H1 (cell line): Measurements from ENCODE around the gene NAV3. TPM values are rescaled to one million over a fixed set of nuclear protein-coding genes. Genes with fewer than 3 reads are reported as not detected.

Experiments used
- CTCF ChIA-PET: fragments of 300-600 bp; sonication (Branson Sonifier 250); formaldehyde crosslinking; loops from one replicate; lab custom pipeline; 2021; ENCODE audit not compliant: partially characterized antibody; lab: Charles Lee
- POLR2A ChIA-PET: fragments of 300-600 bp; sonication (Branson Sonifier 250); formaldehyde crosslinking; loops from one replicate; lab custom pipeline; 2021; ENCODE audit warnings: inconsistent platforms; ENCODE audit not compliant: partially characterized antibody; lab: Charles Lee
- DNase-seq, 2 experiments: peaks; one replicate each; pipeline versions ENCODE4 v3.0.0 to v3.0.0-alpha.2; 2010 to 2022; ENCODE audit warnings: low spot score in 2 of 2, low read depth in 1 of 2, mixed read lengths in 1 of 2
- FAIRE-seq: peaks from 2 replicates; lab custom pipeline; 2011; peaks lifted over from hg19 to GRCh38; lab: Jason Lieb, UNC
- H2AFZ ChIP-seq: 2 replicates; pipeline ENCODE4 v1.8.1; 2012; ENCODE audit warnings: low read length, inconsistent platforms
- H2AK5ac ChIP-seq: 2 replicates; pipeline ENCODE4 v1.6.1; 2013; ENCODE audit warnings: low read depth, low read length
- H2BK120ac ChIP-seq: replicated peaks from 2 replicates; pipeline ENCODE3; 2013; ENCODE audit warnings: low read depth, low read length, inconsistent platforms
- H2BK12ac ChIP-seq: 2 replicates; pipeline ENCODE4 v1.6.1; 2013; ENCODE audit warnings: low read depth, low read length
- H2BK15ac ChIP-seq: 2 replicates; pipeline ENCODE4 v1.6.1; 2013; ENCODE audit warnings: low read length
- H2BK20ac ChIP-seq: 2 replicates; pipeline ENCODE4 v1.6.1; 2013; ENCODE audit warnings: low read length
- H2BK5ac ChIP-seq: 2 replicates; pipeline ENCODE4 v1.6.1; 2013; ENCODE audit warnings: low read depth, low read length
- H3K14ac ChIP-seq: 2 replicates; pipeline ENCODE4 v1.6.1; 2013; ENCODE audit warnings: inconsistent platforms; ENCODE audit not compliant: insufficient read length
- H3K18ac ChIP-seq: 2 replicates; pipeline ENCODE4 v1.6.1; 2013; ENCODE audit warnings: low read length; ENCODE audit errors: extremely low read depth
- H3K23ac ChIP-seq: 2 replicates; pipeline ENCODE4 v1.6.1; 2013; ENCODE audit warnings: inconsistent platforms; ENCODE audit not compliant: insufficient read length
- H3K23me2 ChIP-seq: 2 replicates; pipeline ENCODE4 v1.6.1; 2013; ENCODE audit warnings: low read depth, low read length
- H3K27ac ChIP-seq: 2 replicates; pipeline ENCODE4 v1.6.1; 2011; ENCODE audit warnings: low read depth, low read length, inconsistent platforms
- H3K27me3 ChIP-seq, 4 experiments: replicated peaks in 1 of 4; 1 replicate in 1 of 4; 2 replicates in 3 of 4; pipeline versions ENCODE4 v1.6.1 to v1.8.1; 2011 to 2013; ENCODE audit warnings: low read length in 3 of 4, mild to moderate bottlenecking in 3 of 4, inconsistent platforms in 2 of 4, mixed read lengths in 2 of 4, moderate library complexity in 1 of 4; ENCODE audit not compliant: control insufficient read depth in 3 of 4, insufficient read depth in 3 of 4; ENCODE audit errors: extremely low read depth in 1 of 4
- H3K36me3 ChIP-seq, 4 experiments: 2 replicates each; pipeline versions ENCODE4 v1.6.1 to v1.8.1; 2011 to 2013; ENCODE audit warnings: mild to moderate bottlenecking in 4 of 4, low read length in 3 of 4, moderate library complexity in 2 of 4, control low read depth in 1 of 4, inconsistent platforms in 1 of 4; ENCODE audit not compliant: insufficient read depth in 4 of 4, control insufficient read depth in 2 of 4
- H3K4ac ChIP-seq: replicated peaks from 2 replicates; pipeline ENCODE3; 2013; ENCODE audit warnings: low read length, low read depth, mixed read lengths, inconsistent platforms; ENCODE audit not compliant: insufficient read length
- H3K4me1 ChIP-seq, 4 experiments: replicated peaks in 1 of 4; 1 replicate in 1 of 4; 2 replicates in 3 of 4; pipeline versions ENCODE4 v1.6.1 to v1.8.1; 2011 to 2013; ENCODE audit warnings: low read length in 3 of 4, inconsistent platforms in 2 of 4, mixed read lengths in 1 of 4; ENCODE audit not compliant: insufficient read depth in 4 of 4, control insufficient read depth in 3 of 4
- H3K4me2 ChIP-seq, 2 experiments: 2 replicates each; pipeline versions ENCODE4 v1.6.1 to v1.8.1; 2011 to 2013; ENCODE audit warnings: low read depth in 2 of 2, low read length in 2 of 2, control low read depth in 1 of 2, inconsistent platforms in 1 of 2, mild to moderate bottlenecking in 1 of 2; ENCODE audit not compliant: insufficient read depth in 1 of 2
- H3K4me3 ChIP-seq, 4 experiments: fragments of 200-600, 300-600 bp in 1 of 4; sonication (generic), shearing (Covaris generic), sonication (Bioruptor Twin) in 1 of 4; 2 replicates each; pipeline versions ENCODE4 v1.5.1 to v1.8.1; 2011 to 2016; ENCODE audit warnings: low read length in 4 of 4, low read depth in 3 of 4, control low read depth in 2 of 4, inconsistent platforms in 2 of 4, mild to moderate bottlenecking in 2 of 4, mixed read lengths in 1 of 4, moderate library complexity in 1 of 4; ENCODE audit not compliant: insufficient read depth in 2 of 4; ENCODE audit errors: extremely low read depth in 1 of 4
- H3K56ac ChIP-seq: replicated peaks from 2 replicates; pipeline ENCODE3; 2013; ENCODE audit warnings: low read depth, mild to moderate bottlenecking, mixed read lengths, low read length, inconsistent platforms; ENCODE audit not compliant: insufficient read length
- H3K79me1 ChIP-seq: 2 replicates; pipeline ENCODE4 v1.6.1; 2013; ENCODE audit warnings: low read depth, low read length, control low read depth
- H3K79me2 ChIP-seq, 2 experiments: 2 replicates each; pipeline versions ENCODE4 v1.6.1 to v1.8.1; 2012 to 2013; ENCODE audit warnings: low read length in 2 of 2, mild to moderate bottlenecking in 2 of 2, inconsistent platforms in 1 of 2; ENCODE audit not compliant: insufficient read depth in 2 of 2, control insufficient read depth in 1 of 2
- H3K9ac ChIP-seq, 4 experiments: replicated peaks in 1 of 4; 1 replicate in 1 of 4; 2 replicates in 3 of 4; pipeline versions ENCODE4 v1.6.1 to v1.8.1; 2011 to 2013; ENCODE audit warnings: low read depth in 3 of 4, low read length in 3 of 4, control low read depth in 2 of 4, mild to moderate bottlenecking in 2 of 4, moderate library complexity in 2 of 4, inconsistent platforms in 1 of 4; ENCODE audit errors: extremely low read depth in 1 of 4
- H3K9me3 ChIP-seq, 2 experiments: 2 replicates each; pipeline versions ENCODE4 v1.6.1 to v1.8.1; 2012 to 2013; ENCODE audit warnings: mild to moderate bottlenecking in 2 of 2, moderate library complexity in 2 of 2, control low read depth in 1 of 2, inconsistent platforms in 1 of 2, low read depth in 1 of 2, low read length in 1 of 2, mixed read lengths in 1 of 2; ENCODE audit not compliant: insufficient read depth in 2 of 2
- H4K20me1 ChIP-seq, 2 experiments: replicated peaks in 1 of 2; 2 replicates each; pipeline versions ENCODE3 to v1.8.1; 2011 to 2013; ENCODE audit warnings: inconsistent platforms in 2 of 2, low read length in 2 of 2, mild to moderate bottlenecking in 1 of 2; ENCODE audit not compliant: insufficient read depth in 2 of 2, control insufficient read depth in 1 of 2
- H4K5ac ChIP-seq: 2 replicates; pipeline ENCODE4 v1.6.1; 2013; ENCODE audit warnings: low read length, low read depth, mixed read lengths, inconsistent platforms; ENCODE audit not compliant: insufficient read length
- H4K8ac ChIP-seq: 2 replicates; pipeline ENCODE4 v1.8.0; 2013; ENCODE audit warnings: mild to moderate bottlenecking, moderate library complexity, low read length, inconsistent platforms; ENCODE audit not compliant: insufficient read depth; ENCODE audit errors: extremely low read depth
- H4K91ac ChIP-seq: replicated peaks from 2 replicates; pipeline ENCODE3; 2013; ENCODE audit warnings: low read length, mixed read lengths, inconsistent platforms; ENCODE audit not compliant: insufficient read length
- CEBPB ChIP-seq: IDR thresholded peaks from 2 replicates; pipeline ENCODE4 v1.6.1; 2012; ENCODE audit warnings: low read depth, low read length
- CREB1 ChIP-seq: IDR thresholded peaks from 2 replicates; pipeline ENCODE4 v1.6.1; 2012; ENCODE audit warnings: inconsistent platforms
- JUND ChIP-seq: IDR thresholded peaks from 2 replicates; pipeline ENCODE4 v1.6.1; 2011; ENCODE audit warnings: mild to moderate bottlenecking, improper control_type of control experiment, low read length
- NRF1 ChIP-seq: IDR thresholded peaks from 2 replicates; pipeline ENCODE4 v1.6.1; 2011; ENCODE audit warnings: mild to moderate bottlenecking, low read depth, low read length, improper control_type of control experiment
- POLR2AphosphoS5 ChIP-seq: IDR thresholded peaks from 2 replicates; pipeline ENCODE4 v1.6.1; 2011; ENCODE audit warnings: low read depth, low read length
- SP2 ChIP-seq: IDR thresholded peaks from 2 replicates; pipeline ENCODE4 v1.6.1; 2012; ENCODE audit warnings: mild to moderate bottlenecking, low read length, inconsistent platforms
- whole genome bisulfite sequencing, 2 experiments: shearing (Covaris generic) in 1 of 2; methylation state at CpG; one replicate each; pipeline versions ENCODE4 v1.1.6 to v1.1.7; 2013 to 2015; ENCODE audit warnings: low lambda C conversion rate in 2 of 2, mixed read lengths in 2 of 2, inconsistent platforms in 1 of 2, low coverage in 1 of 2, missing lambda C conversion rate in 1 of 2; ENCODE audit not compliant: insufficient replicate concordance in 2 of 2, insufficient coverage in 1 of 2, insufficient read length in 1 of 2; ENCODE audit errors: extremely low coverage in 1 of 2, missing lambda C conversion rate in 1 of 2; 5-methylcytosine and 5-hydroxymethylcytosine counted together
- polyA plus RNA-seq, 7 experiments: library from polyadenylated mRNA; depleted of rRNA in 3 of 7; stranded (reverse) in 5 of 7; unstranded in 2 of 7; fragments of >200 nt in 5 of 7; fragments of 200-250 nt in 2 of 7; gene quantifications; 1 replicate in 5 of 7; 2 replicates in 1 of 7; 4 replicates in 1 of 7; pipeline versions ENCODE4 v1.2.1 to v1.2.3, GENCODE V29; 2011 to 2013; ENCODE audit warnings: missing spikeins in 2 of 7, mixed read lengths in 2 of 7
- total RNA-seq: library from RNA; stranded (reverse); fragmentation: NEBNext Ultra II Directional; extraction: Animal tissue kit (Norgen Biotek cat#: 25700); gene quantifications from 2 replicates; pipeline ENCODE4 v1.2.1, GENCODE V29; 2021

NAV3 gene
- total and polyA plus RNA-seq, 2 of the 8 experiments (the other 6 are each of a cell fraction or from before 2014, with no cell fraction given): 0.47 to 5.0 TPM

DNA sequence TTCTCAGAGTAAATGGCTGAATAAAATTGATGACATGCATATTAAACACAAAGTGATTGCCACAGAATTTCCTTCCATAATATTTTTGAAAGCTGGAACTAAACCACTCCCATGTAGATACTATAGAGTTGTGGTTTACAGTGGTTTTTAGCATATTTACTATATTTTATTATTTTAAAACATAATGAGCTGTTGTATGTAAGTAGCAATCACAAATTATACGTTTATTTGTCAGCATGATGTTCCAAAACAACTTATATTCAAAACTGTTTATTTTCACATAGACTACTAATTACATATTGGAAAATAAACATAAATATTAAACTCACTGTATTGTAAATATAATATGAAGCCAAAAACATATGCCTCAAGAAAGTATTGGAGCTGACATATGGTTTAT is 77.2 kb downstream of the NAV3 start:
- Histone ChIP-seq H3K23ac (no peak overlapping the region), H2BK5ac (no peak overlapping the region), H4K91ac (no peak overlapping the region), H4K8ac (no peak overlapping the region), H3K4ac (no peak overlapping the region), H3K79me2 (no peaks in the 10 kb centered on the region), H3K4me1 (no peaks in the 10 kb centered on the region), H4K5ac (no peak overlapping the region), H2AK5ac (no peak overlapping the region), H2BK12ac (no peak overlapping the region), H2BK15ac (no peak overlapping the region), H3K27ac (no peak overlapping the region), H3K9ac (no peak overlapping the region), H3K14ac (no peak overlapping the region), H3K27me3 (no peaks in the 10 kb centered on the region), H3K23me2 (no peaks in the 10 kb centered on the region), H2AFZ (no peak overlapping the region), H2BK120ac (no peak overlapping the region), H2BK20ac (no peak overlapping the region), H3K9me3 (no peaks in the 10 kb centered on the region), H3K4me2 (no peak overlapping the region), H3K36me3 (no peaks in the 10 kb centered on the region), H4K20me1 (no peaks in the 10 kb centered on the region), H3K79me1 (no peaks in the 10 kb centered on the region), H3K18ac (no peak overlapping the region), H3K56ac (no peak overlapping the region), H3K4me3 (no peak overlapping the region)
- ChIA-PET CTCF (interaction anchor here (0.8 to 2.9 kb wide), 6 partner anchors 14 to 187 kb away, joined by 3 to 8 read pairs (median 4); no protein-coding TSS in a partner anchor), POLR2A (no interaction called here)
- TF ChIP-seq POLR2AphosphoS5 (no peak), CEBPB (no peak), CREB1 (no peak), SP2 (no peak), JUND (no peak), NRF1 (no peak)
- 84% methylated on average over 1 of the region's 1 CpG; no CpG with 5 or more reads in 1 of the 2 experiments for WGBS, 2 experiments
- DNase-seq: no peak
- FAIRE-seq: no peak
